MM.1S (cell line): ENCODE measurements around the gene DENND5B.

ENCODE experiments used
- EZH2phosphoT487 ChIP-seq: fragments of 300-600 bp; sonication (generic); IDR thresholded peaks from 2 replicates; pipeline ENCODE4 v1.6.1; 2018; ENCODE audit warnings: antibody characterized with exemption, low read length
- TF ChIP-seq, protein P1 (sequence below): fragments of 300-600 bp; sonication (generic); IDR thresholded peaks from 2 replicates; pipeline ENCODE4 v1.5.1; 2016; ENCODE audit warnings: antibody characterized with exemption, low read length, mixed read lengths

DNA sequence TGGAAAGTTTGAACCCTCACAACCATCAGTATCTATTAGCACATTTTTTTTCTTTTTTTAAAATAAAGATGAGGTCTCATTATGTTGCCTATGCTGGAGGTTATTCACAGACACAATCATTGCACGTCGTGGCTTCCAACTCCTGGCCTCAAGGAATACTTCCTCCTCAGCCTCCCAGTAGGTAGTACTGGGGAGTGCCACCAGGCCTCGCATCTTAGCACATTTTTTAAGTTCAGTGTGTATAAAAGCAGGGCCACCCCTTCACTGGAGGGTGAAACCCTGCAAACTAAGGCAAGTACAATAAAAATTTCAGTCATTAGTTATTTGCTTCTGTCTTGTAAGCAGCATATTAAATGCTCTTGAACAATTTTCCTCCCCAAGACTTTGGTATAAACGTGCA, 150.8 kb downstream of the DENND5B start:
- TF ChIP-seq, protein P1, sequence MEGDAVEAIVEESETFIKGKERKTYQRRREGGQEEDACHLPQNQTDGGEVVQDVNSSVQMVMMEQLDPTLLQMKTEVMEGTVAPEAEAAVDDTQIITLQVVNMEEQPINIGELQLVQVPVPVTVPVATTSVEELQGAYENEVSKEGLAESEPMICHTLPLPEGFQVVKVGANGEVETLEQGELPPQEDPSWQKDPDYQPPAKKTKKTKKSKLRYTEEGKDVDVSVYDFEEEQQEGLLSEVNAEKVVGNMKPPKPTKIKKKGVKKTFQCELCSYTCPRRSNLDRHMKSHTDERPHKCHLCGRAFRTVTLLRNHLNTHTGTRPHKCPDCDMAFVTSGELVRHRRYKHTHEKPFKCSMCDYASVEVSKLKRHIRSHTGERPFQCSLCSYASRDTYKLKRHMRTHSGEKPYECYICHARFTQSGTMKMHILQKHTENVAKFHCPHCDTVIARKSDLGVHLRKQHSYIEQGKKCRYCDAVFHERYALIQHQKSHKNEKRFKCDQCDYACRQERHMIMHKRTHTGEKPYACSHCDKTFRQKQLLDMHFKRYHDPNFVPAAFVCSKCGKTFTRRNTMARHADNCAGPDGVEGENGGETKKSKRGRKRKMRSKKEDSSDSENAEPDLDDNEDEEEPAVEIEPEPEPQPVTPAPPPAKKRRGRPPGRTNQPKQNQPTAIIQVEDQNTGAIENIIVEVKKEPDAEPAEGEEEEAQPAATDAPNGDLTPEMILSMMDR, result no peak
- TF ChIP-seq EZH2phosphoT487, result no peak
